CD8-positive, alpha-beta memory T cell (primary cell): ENCODE data around the gene RIPOR2. TPM values are rescaled to one million over a fixed set of nuclear protein-coding genes. Genes with fewer than 3 reads are reported as not detected.
A peak's percentile ranks its signal among the peaks of the same experiment; 100 is the strongest.

Experiments
- CTCF ChIA-PET: fragments of 350-600 bp; sonication (Branson Sonifier 250); formaldehyde crosslinking; loops from one replicate; lab custom pipeline; 2021; ENCODE audit warnings: antibody characterized with exemption; lab: Charles Lee
- POLR2A ChIA-PET: fragments of 350-600 bp; sonication (Branson Sonifier 250); formaldehyde crosslinking; loops from one replicate; lab custom pipeline; 2021; ENCODE audit warnings: antibody characterized with exemption; lab: Charles Lee
- DNase-seq, 5 donors: peaks; one replicate each; pipeline versions ENCODE4 v3.0.0 to v3.0.0-alpha.2; 2020 to 2022; ENCODE audit warnings: mixed read lengths in 1 of 5
- H3K27ac ChIP-seq: one replicate; pipeline ENCODE4 v1.7.0; 2013; ENCODE audit warnings: low read depth, mild to moderate bottlenecking, low read length, moderate library complexity
- H3K27me3 ChIP-seq: 2 replicates; pipeline ENCODE4 v1.7.0; 2013; ENCODE audit warnings: low read length, mild to moderate bottlenecking; ENCODE audit not compliant: insufficient read depth, poor library complexity, severe bottlenecking
- H3K36me3 ChIP-seq: 2 replicates; pipeline ENCODE4 v1.7.0; 2013; ENCODE audit warnings: mild to moderate bottlenecking, low read length, moderate library complexity; ENCODE audit not compliant: insufficient read depth
- H3K4me1 ChIP-seq: 2 replicates; pipeline ENCODE4 v1.7.0; 2013; ENCODE audit warnings: mild to moderate bottlenecking, low read length, moderate library complexity; ENCODE audit not compliant: insufficient read depth
- H3K4me3 ChIP-seq: 2 replicates; pipeline ENCODE4 v1.7.0; 2013; ENCODE audit warnings: mild to moderate bottlenecking, low read length
- H3K9me3 ChIP-seq: 2 replicates; pipeline ENCODE4 v1.7.0; 2013; ENCODE audit warnings: mild to moderate bottlenecking, low read length
- H3K27ac Mint-ChIP-seq, 8 donors: one replicate each; pipeline ENCODE4 v1.8.0; 2020 to 2021; ENCODE audit warnings: mixed read lengths in 8 of 8, mild to moderate bottlenecking in 6 of 8, inconsistent platforms in 3 of 8, moderate library complexity in 3 of 8
- H3K27me3 Mint-ChIP-seq, 2 donors: one replicate each; pipeline ENCODE4 v1.8.0; 2020 to 2021; ENCODE audit warnings: mixed read lengths in 2 of 2, mild to moderate bottlenecking in 1 of 2, moderate library complexity in 1 of 2
- H3K36me3 Mint-ChIP-seq, 3 donors: one replicate each; pipeline ENCODE4 v1.8.0; 2020 to 2021; ENCODE audit warnings: mixed read lengths in 3 of 3, inconsistent platforms in 1 of 3, mild to moderate bottlenecking in 1 of 3
- H3K4me1 Mint-ChIP-seq, 3 donors: one replicate each; pipeline ENCODE4 v1.8.0; 2020 to 2021; ENCODE audit warnings: mixed read lengths in 3 of 3, inconsistent platforms in 1 of 3, mild to moderate bottlenecking in 1 of 3
- H3K4me3 Mint-ChIP-seq, 7 donors: one replicate each; pipeline ENCODE4 v1.8.0; 2020 to 2021; ENCODE audit warnings: mixed read lengths in 7 of 7, mild to moderate bottlenecking in 6 of 7, moderate library complexity in 4 of 7, inconsistent platforms in 2 of 7
- H3K9me3 Mint-ChIP-seq, 5 donors: one replicate each; pipeline ENCODE4 v1.8.0; 2020 to 2022; ENCODE audit warnings: mixed read lengths in 5 of 5, mild to moderate bottlenecking in 3 of 5, moderate library complexity in 2 of 5, inconsistent platforms in 1 of 5
- polyA plus RNA-seq: library from polyadenylated mRNA; unstranded; fragments of 300-500 nt; fragmentation: Illumina TruSeq; gene quantifications from one replicate; pipeline ENCODE4 v1.2.3, GENCODE V29; 2021
- total RNA-seq, 2 experiments: library from RNA; stranded (reverse); gene quantifications; one replicate each; pipeline ENCODE4 v1.2.3, GENCODE V29; 2021

The RIPOR2 gene
- total and polyA plus RNA-seq, 3 experiments from 2014 or later, result 54.4 to 427 (median 58.2) TPM

DNA sequence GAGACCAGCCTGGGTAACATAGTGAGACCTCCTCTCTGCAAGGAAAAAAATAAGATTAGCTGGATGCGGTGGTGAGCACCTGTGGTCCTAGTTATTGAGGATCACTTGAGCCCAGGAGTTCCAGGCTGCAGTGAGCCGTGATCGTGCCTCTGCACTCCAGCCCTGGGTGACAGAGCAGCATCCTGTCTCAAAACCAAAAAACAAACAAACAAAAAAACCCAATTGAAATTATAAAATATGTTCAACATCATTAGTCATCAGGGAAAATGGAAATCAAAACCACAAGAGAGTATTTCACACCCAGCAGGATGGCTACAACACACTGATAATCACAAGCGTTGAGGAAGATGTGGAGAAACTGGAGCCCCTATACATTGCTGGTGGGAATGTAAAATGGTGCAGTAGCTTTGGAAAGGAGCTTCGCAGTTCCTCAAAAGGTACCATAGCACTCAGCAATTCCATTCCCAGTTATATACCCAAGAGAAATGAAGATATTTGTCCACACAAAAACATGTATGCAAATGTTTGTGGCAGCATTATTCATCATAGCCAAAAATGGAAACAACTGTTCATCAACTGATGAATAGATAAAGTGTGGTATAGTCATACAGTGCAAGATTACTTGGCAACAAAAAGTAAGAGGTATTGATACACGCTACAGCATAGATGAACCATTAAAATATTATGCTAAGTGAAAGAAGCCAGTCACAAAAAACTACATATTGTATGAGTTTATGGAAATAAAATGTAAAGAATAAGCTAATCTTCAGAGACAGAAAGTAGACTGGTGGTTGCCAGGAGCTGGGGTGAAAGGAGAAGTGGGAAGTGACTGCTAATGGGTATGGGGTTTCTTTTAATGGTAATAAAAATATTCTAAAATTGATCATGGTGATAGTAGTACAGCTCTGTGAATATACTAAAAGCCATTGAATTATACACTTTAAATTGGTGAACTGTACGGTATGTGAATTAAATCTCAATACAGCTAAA lies 38.7 kb upstream of the RIPOR2 start:
- Mint-ChIP-seq H3K27ac (peak overlapping the region; percentile 66 to 98 (median 94)), H3K4me1 (peaks cover 67 to 83% (median 81%) of the 10 kb centered on the region in 3 donors)
- DNase-seq, result peak in 2 of 5 donors; percentile 45 to 66

GRCh38 chr6:24972311-24972958 lies 36.7 kb upstream of the RIPOR2 start:
- no peak for DNase-seq
- H3K4me3 Mint-ChIP-seq, result peak overlapping the region in 1 of 7 donors; percentile 53

More for the DNA sequence above, 38.7 kb upstream of the RIPOR2 start:
- Mint-ChIP-seq H3K27me3 (no peaks in the 10 kb centered on the region), H3K4me3 (peak overlapping the region in 6 of 7 donors; percentile 58 to 79 (median 66)), H3K36me3 (peaks cover 7 to 28% (median 15%) of the 10 kb centered on the region in 3 donors), H3K9me3 (no peaks in the 10 kb centered on the region)
- Histone ChIP-seq H3K27ac (peak overlapping the region; percentile 0), H3K4me3 (no peak overlapping the region), H3K4me1 (peaks cover 48% of the 10 kb centered on the region), H3K9me3 (no peaks in the 10 kb centered on the region), H3K36me3 (no peaks in the 10 kb centered on the region), H3K27me3 (no peaks in the 10 kb centered on the region)
- ChIA-PET CTCF (interaction anchor here (1.3 to 7.8 kb wide), 6 partner anchors 10 to 119 kb away, joined by 3 to 61 read pairs (median 4); partner anchors contain the start of gene RIPOR2), POLR2A (interaction anchor here (0.6 to 0.7 kb wide), 2 partner anchors 13 to 64 kb away, joined by 4 to 5 read pairs; no protein-coding TSS in a partner anchor)

DNA sequence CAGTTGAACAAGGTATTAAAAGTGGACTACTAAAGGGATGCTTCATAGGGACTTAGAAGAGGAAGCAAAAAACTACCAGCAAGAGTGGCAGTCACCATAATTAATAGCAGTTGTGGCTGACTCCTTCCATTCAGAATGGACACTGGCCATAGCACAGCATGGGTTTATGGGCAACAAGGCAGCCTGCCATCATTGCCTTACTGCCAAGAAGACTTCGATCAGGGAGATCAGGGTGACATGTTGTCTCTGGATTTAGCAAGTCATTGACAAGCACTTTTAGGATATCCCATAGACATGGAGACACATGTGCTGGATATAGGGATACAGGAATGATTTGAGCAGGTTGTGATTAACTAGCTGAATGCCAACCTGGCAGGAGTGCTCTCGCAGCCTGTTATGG lies 35.3 kb upstream of the RIPOR2 start:
- DNase-seq, result no peak
- no peaks in the 10 kb centered on the region for H3K36me3 ChIP-seq
- ChIA-PET POLR2A (interaction anchor here (1.4 kb wide), 1 partner anchor 13 kb away, joined by 3 read pairs; no protein-coding TSS in a partner anchor), CTCF (interaction anchor here (5.5 to 7.8 kb wide), 2 partner anchors 20 to 36 kb away, joined by 25 to 61 read pairs; partner anchors contain the start of gene RIPOR2)
- no peaks in the 10 kb centered on the region for H3K27me3 ChIP-seq
- H3K9me3 ChIP-seq, result no peaks in the 10 kb centered on the region
- no peak overlapping the region for H3K27ac ChIP-seq
- peaks cover 83 to 94% (median 94%) of the 10 kb centered on the region in 3 donors for H3K4me1 Mint-ChIP-seq
- no peak overlapping the region for H3K4me3 Mint-ChIP-seq
- peaks cover 67% of the 10 kb centered on the region for H3K4me1 ChIP-seq
- H3K9me3 Mint-ChIP-seq, result no peaks in the 10 kb centered on the region
- H3K27me3 Mint-ChIP-seq, result no peaks in the 10 kb centered on the region
- peak overlapping the region; percentile 43 to 85 (median 68) for H3K27ac Mint-ChIP-seq
- peaks cover 7 to 19% (median 11%) of the 10 kb centered on the region in 3 donors for H3K36me3 Mint-ChIP-seq
- no peak overlapping the region for H3K4me3 ChIP-seq

More at GRCh38 chr6:24972311-24972958, 36.7 kb upstream of the RIPOR2 start:
- Mint-ChIP-seq H3K4me1 (peaks cover 74 to 87% (median 85%) of the 10 kb centered on the region in 3 donors), H3K9me3 (no peaks in the 10 kb centered on the region), H3K36me3 (peaks cover 4 to 17% (median 12%) of the 10 kb centered on the region in 3 donors), H3K27me3 (no peaks in the 10 kb centered on the region), H3K27ac (peak overlapping the region; percentile 66 to 98 (median 90))
- peaks cover 59% of the 10 kb centered on the region for H3K4me1 ChIP-seq
- H3K27me3 ChIP-seq, result no peaks in the 10 kb centered on the region
- H3K27ac ChIP-seq, result no peak overlapping the region
- H3K9me3 ChIP-seq, result no peaks in the 10 kb centered on the region
- no peak overlapping the region for H3K4me3 ChIP-seq
- CTCF ChIA-PET, result interaction anchor here (0.8 to 7.8 kb wide), 3 partner anchors 11 to 37 kb away, joined by 3 to 61 read pairs (median 25); partner anchors contain the start of gene RIPOR2
- H3K36me3 ChIP-seq, result no peaks in the 10 kb centered on the region
- POLR2A ChIA-PET, result no interaction called here

- Histone ChIP-seq H3K9me3 (no peaks in the 10 kb centered on the region), H3K4me3 (no peak overlapping the region), H3K4me1 (peaks cover 59% of the 10 kb centered on the region), H3K36me3 (no peaks in the 10 kb centered on the region), H3K27ac (no peak overlapping the region), H3K27me3 (no peaks in the 10 kb centered on the region)
- H3K9me3 Mint-ChIP-seq, result no peaks in the 10 kb centered on the region
- peak overlapping the region; percentile 72 to 96 (median 88) for H3K27ac Mint-ChIP-seq
- no peak for DNase-seq
- CTCF ChIA-PET, result interaction anchor here (0.8 to 7.8 kb wide), 3 partner anchors 17 to 43 kb away, joined by 3 to 61 read pairs (median 3); partner anchors contain the start of gene RIPOR2
- H3K4me1 Mint-ChIP-seq, result peaks cover 86 to 99% (median 96%) of the 10 kb centered on the region in 3 donors
- peaks cover 5 to 18% (median 13%) of the 10 kb centered on the region in 3 donors for H3K36me3 Mint-ChIP-seq
- POLR2A ChIA-PET, result no interaction called here
- H3K4me3 Mint-ChIP-seq, result peak overlapping the region in 5 of 7 donors; percentile 42 to 78 (median 54)
- H3K27me3 Mint-ChIP-seq, result no peaks in the 10 kb centered on the region
Measured at GRCh38 chr6:24969343-24969860, 33.6 kb upstream of the RIPOR2 start.

GRCh38 chr6:24968783-24969182 lies 33.0 kb upstream of the RIPOR2 start:
- Histone ChIP-seq H3K36me3 (no peaks in the 10 kb centered on the region), H3K4me3 (no peak overlapping the region), H3K9me3 (no peaks in the 10 kb centered on the region), H3K27ac (no peak overlapping the region), H3K4me1 (peaks cover 59% of the 10 kb centered on the region), H3K27me3 (no peaks in the 10 kb centered on the region)
- Mint-ChIP-seq H3K27me3 (peaks cover 0 to 3% of the 10 kb centered on the region in 2 donors), H3K4me3 (peak overlapping the region in 6 of 7 donors; percentile 42 to 78 (median 52)), H3K36me3 (peaks cover 5 to 19% (median 18%) of the 10 kb centered on the region in 3 donors), H3K4me1 (peaks cover 86 to 99% (median 96%) of the 10 kb centered on the region in 3 donors), H3K27ac (peak overlapping the region; percentile 72 to 96 (median 86)), H3K9me3 (no peaks in the 10 kb centered on the region)
- CTCF ChIA-PET, result interaction anchor here (7.8 kb wide), 1 partner anchor 33 kb away, joined by 61 read pairs; the partner anchor contains the start of gene RIPOR2
- DNase-seq, result no peak
- POLR2A ChIA-PET, result no interaction called here

GRCh38 chr6:24967211-24967610 lies 31.5 kb upstream of the RIPOR2 start:
- Histone ChIP-seq H3K9me3 (no peaks in the 10 kb centered on the region), H3K27me3 (no peaks in the 10 kb centered on the region), H3K27ac (no peak overlapping the region), H3K4me3 (no peak overlapping the region), H3K4me1 (peaks cover 60% of the 10 kb centered on the region), H3K36me3 (no peaks in the 10 kb centered on the region)
- Mint-ChIP-seq H3K4me3 (peak overlapping the region in 1 of 7 donors; percentile 33), H3K36me3 (peaks cover 5 to 20% (median 17%) of the 10 kb centered on the region in 3 donors), H3K27me3 (peaks cover 0 to 3% of the 10 kb centered on the region in 2 donors), H3K9me3 (no peaks in the 10 kb centered on the region), H3K4me1 (peaks cover 81 to 96% (median 96%) of the 10 kb centered on the region in 3 donors), H3K27ac (peak overlapping the region in 7 of 8 donors; percentile 11 to 96 (median 75))
- ChIA-PET POLR2A (no interaction called here), CTCF (interaction anchor here (0.6 to 3.3 kb wide), 6 partner anchors 16 to 57 kb away, joined by 3 to 22 read pairs (median 3); partner anchors contain the start of gene RIPOR2)
- no peak for DNase-seq

GRCh38 chr6:24966381-24966780 lies 30.6 kb upstream of the RIPOR2 start:
- peaks cover 82 to 95% (median 95%) of the 10 kb centered on the region in 3 donors for H3K4me1 Mint-ChIP-seq
- H3K36me3 Mint-ChIP-seq, result peaks cover 5 to 20% (median 17%) of the 10 kb centered on the region in 3 donors
- Histone ChIP-seq H3K9me3 (no peaks in the 10 kb centered on the region), H3K4me3 (no peak overlapping the region), H3K27ac (no peak overlapping the region), H3K36me3 (no peaks in the 10 kb centered on the region), H3K4me1 (peaks cover 66% of the 10 kb centered on the region), H3K27me3 (no peaks in the 10 kb centered on the region)
- peaks cover 0 to 3% of the 10 kb centered on the region in 2 donors for H3K27me3 Mint-ChIP-seq
- ChIA-PET CTCF (interaction anchor here (0.6 to 3.3 kb wide), 7 partner anchors 14 to 110 kb away, joined by 3 to 22 read pairs (median 3); partner anchors contain the start of gene RIPOR2), POLR2A (no interaction called here)
- H3K27ac Mint-ChIP-seq, result peak overlapping the region in 2 of 8 donors; percentile 33 to 83
- DNase-seq, result no peak
- no peaks in the 10 kb centered on the region for H3K9me3 Mint-ChIP-seq
- H3K4me3 Mint-ChIP-seq, result no peak overlapping the region
